ENCODE data around the gene VRK1. TPM values are rescaled to one million over a fixed set of nuclear protein-coding genes. Genes with fewer than 3 reads are reported as not detected.
A peak's percentile ranks its signal among the peaks of the same experiment; 100 is the strongest.

The VRK1 gene
- total RNA-seq, 3 donors from 2014 or later: 58.0 to 70.8 (median 66.0) TPM

DNA sequence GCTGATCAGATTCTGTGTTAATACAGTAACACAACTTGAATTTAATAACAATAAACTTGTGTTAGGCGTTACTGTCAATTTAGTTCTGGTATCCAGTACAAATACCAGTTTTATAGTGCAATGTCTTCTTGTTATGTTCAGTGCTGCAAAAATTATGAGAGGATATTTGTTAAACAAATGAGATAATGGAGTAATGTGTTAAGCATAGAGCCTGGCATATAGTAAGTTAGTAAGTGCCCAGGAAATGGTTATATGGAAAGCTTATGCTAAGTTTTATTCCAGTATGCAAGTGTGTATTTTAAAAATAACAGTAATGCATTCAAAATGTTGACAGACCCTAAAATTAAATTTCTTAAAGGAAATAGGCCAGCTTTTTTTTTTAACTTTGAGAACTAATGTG is 1.8 kb downstream of the VRK1 start:
- Mint-ChIP-seq H3K36me3 (ENCODE audit: insufficient read depth) (no peaks in the 10 kb centered on the region), H3K4me1 (ENCODE audit: low read depth) (peaks cover 29% of the 10 kb centered on the region), H3K4me3 (peak overlapping the region; percentile 93), H3K9me3 (no peaks in the 10 kb centered on the region), H3K27me3 (ENCODE audit: low read depth) (no peaks in the 10 kb centered on the region)
- ATAC-seq: no peak
- DNase-seq: no peak

- no peaks in the 10 kb centered on the region for H3K27me3 Mint-ChIP-seq (ENCODE audit: low read depth)
- peak overlapping the region; percentile 22 for H3K4me3 Mint-ChIP-seq
- DNase-seq (no peak), ATAC-seq (no peak)
- no peaks in the 10 kb centered on the region for H3K36me3 Mint-ChIP-seq (ENCODE audit: insufficient read depth)
- peaks cover 35% of the 10 kb centered on the region for H3K4me1 Mint-ChIP-seq (ENCODE audit: low read depth)
- H3K9me3 Mint-ChIP-seq: no peaks in the 10 kb centered on the region
These were observed 2.4 kb downstream of the VRK1 start for GRCh38 chr14:96799489-96800054.

- peaks cover 49% of the 10 kb centered on the region for H3K4me1 Mint-ChIP-seq (ENCODE audit: low read depth)
- DNase-seq (no peak), ATAC-seq (no peak)
- no peaks in the 10 kb centered on the region for H3K9me3 Mint-ChIP-seq
- no peaks in the 10 kb centered on the region for H3K36me3 Mint-ChIP-seq (ENCODE audit: insufficient read depth)
- no peak overlapping the region for H3K4me3 Mint-ChIP-seq
- no peaks in the 10 kb centered on the region for H3K27me3 Mint-ChIP-seq (ENCODE audit: low read depth)
These were observed 4.7 kb downstream of the VRK1 start for GRCh38 chr14:96801931-96802330.

DNA sequence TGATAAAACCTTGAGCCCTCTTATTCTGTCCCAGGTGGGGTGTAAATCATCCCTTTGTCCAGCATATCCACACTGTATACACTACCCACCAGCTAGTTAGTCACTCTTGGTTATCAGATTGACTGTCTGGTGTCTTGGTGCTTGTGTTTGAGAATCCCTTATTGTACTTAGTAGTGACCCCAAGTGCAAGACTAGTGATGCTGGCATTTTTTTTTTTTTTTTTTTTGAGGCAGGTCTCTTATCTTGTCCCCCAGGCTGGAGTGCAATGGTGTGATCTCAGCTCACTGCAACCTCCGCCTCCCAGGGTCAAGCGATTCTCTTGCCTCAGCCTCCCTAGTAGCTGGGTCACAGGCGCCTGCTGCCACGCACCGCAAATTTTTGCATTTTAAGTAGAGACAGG is 5.8 kb downstream of the VRK1 start:
- peaks cover 49% of the 10 kb centered on the region for H3K4me1 Mint-ChIP-seq (ENCODE audit: low read depth)
- H3K36me3 Mint-ChIP-seq (ENCODE audit: insufficient read depth): no peaks in the 10 kb centered on the region
- no peaks in the 10 kb centered on the region for H3K27me3 Mint-ChIP-seq (ENCODE audit: low read depth)
- no peaks in the 10 kb centered on the region for H3K9me3 Mint-ChIP-seq
- no peak overlapping the region for H3K4me3 Mint-ChIP-seq
- ATAC-seq (no peak), DNase-seq (no peak)

DNA sequence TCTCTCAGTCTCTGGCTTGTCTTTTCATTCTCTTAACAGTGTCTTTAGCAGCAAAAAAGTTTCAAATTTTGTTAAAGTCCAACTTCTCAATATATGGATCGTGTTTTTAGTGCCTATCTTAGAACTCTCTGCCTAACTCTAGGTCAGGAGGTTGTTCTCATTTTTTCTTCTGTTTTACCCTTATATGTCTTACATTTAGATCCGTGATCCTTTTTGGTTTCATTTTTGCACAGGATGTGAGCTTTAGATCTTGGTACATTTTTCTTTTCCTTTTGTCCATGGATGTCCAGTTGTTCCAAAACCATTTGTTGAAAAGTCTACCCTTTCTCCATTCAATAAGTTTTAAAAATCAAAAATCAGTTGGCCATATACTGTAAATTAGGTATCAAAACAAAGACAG is 6.8 kb downstream of the VRK1 start:
- ATAC-seq: no peak

DNA sequence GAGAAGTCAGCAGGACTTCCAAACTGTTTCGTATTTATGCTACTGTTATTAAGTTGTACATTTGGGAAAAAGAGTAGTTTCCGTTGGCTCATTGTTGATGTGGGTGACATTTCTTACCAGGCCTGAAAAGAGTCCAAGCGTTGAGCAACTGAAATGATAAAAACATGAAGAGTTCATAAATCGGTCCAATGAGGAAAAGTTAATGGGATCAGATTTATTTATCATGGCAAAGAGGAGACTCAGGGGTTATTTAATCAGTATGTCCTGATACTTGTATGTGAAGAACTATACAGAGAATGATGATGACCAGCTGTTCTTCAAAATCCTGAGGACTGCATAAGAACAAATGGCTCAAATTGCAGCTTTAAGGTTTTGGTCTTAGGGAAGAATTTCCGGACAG is 7.7 kb downstream of the VRK1 start:
- peaks cover 43% of the 10 kb centered on the region for H3K4me1 Mint-ChIP-seq (ENCODE audit: low read depth)
- DNase-seq: no peak

More for the DNA sequence above, 6.8 kb downstream of the VRK1 start:
- Mint-ChIP-seq H3K4me1 (ENCODE audit: low read depth) (peaks cover 45% of the 10 kb centered on the region), H3K9me3 (no peaks in the 10 kb centered on the region), H3K4me3 (no peak overlapping the region), H3K36me3 (ENCODE audit: insufficient read depth) (peaks cover 4% of the 10 kb centered on the region), H3K27me3 (ENCODE audit: low read depth) (no peaks in the 10 kb centered on the region)
- DNase-seq: no peak

GRCh38 chr14:96805956-96806355 is 8.8 kb downstream of the VRK1 start:
- ATAC-seq (no peak), DNase-seq (no peak)
- H3K27me3 Mint-ChIP-seq (ENCODE audit: low read depth): no peaks in the 10 kb centered on the region
- H3K9me3 Mint-ChIP-seq: no peaks in the 10 kb centered on the region
- peaks cover 7% of the 10 kb centered on the region for H3K36me3 Mint-ChIP-seq (ENCODE audit: insufficient read depth)
- H3K4me3 Mint-ChIP-seq: no peak overlapping the region
- peaks cover 42% of the 10 kb centered on the region for H3K4me1 Mint-ChIP-seq (ENCODE audit: low read depth)

More for the DNA sequence above, 7.7 kb downstream of the VRK1 start:
- Mint-ChIP-seq H3K27me3 (ENCODE audit: low read depth) (no peaks in the 10 kb centered on the region), H3K9me3 (no peaks in the 10 kb centered on the region), H3K4me3 (no peak overlapping the region), H3K36me3 (ENCODE audit: insufficient read depth) (peaks cover 5% of the 10 kb centered on the region)
- ATAC-seq: no peak

DNA sequence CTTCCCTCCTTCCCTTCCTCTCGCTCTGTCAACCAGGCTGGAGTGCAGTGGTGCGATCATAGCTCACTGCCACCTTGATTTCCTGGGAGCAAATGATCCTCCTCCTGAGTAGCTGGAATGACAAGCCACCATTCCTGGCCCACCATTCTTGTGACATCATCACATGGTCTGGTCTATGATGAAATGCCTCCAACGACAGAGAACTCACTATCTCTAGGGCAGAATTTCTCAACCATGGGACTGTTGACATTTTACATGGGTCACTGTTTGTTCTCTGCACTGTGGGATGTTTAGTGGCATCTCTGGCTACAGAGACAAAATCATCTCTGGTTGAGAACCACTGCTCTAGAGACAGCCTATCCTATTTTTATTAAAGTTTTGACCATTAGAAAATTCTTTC is 9.7 kb downstream of the VRK1 start:
- Mint-ChIP-seq H3K36me3 (ENCODE audit: insufficient read depth) (peaks cover 10% of the 10 kb centered on the region), H3K4me1 (ENCODE audit: low read depth) (peaks cover 49% of the 10 kb centered on the region), H3K9me3 (no peaks in the 10 kb centered on the region), H3K4me3 (no peak overlapping the region), H3K27me3 (ENCODE audit: low read depth) (no peaks in the 10 kb centered on the region)
- no peak for DNase-seq
- ATAC-seq: no peak

DNA sequence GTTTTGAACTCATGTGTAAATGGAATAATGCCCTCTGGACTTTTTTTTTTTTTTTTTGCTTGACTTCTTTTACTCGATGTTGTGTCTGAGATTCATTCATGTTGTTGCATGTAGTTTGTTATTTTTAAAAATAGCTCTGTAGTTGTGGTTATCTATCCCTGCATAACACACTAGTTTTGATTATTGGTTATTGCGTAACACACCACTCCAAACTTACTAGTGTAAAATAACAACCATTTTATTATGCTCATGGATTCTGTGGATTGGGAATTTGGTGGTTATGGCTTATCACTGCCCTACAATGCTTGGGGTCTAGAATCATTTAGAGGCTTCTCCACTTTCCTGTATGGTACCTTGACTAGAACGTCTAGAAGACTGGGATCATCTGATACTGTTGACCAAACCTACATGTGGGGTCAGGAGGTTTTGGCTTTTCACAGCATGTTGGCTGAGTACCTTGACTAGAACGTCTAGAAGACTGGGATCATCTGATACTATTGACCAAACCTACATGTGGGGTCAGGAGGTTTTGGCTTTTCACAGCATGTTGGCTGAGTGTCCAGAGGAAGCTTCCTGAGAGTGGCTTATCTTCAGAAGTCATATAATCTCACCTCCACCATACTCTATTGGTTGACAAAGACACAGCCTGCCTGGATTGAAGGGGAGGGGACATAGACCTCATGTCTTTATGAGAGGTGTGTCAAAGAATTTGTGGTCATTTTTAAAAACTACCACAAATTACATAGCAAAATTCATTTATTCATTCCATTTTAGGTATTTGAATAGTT is 11.6 kb downstream of the VRK1 start:
- Mint-ChIP-seq H3K27me3 (ENCODE audit: low read depth) (no peaks in the 10 kb centered on the region), H3K4me3 (no peak overlapping the region), H3K4me1 (ENCODE audit: low read depth) (peaks cover 56% of the 10 kb centered on the region), H3K9me3 (no peaks in the 10 kb centered on the region), H3K36me3 (ENCODE audit: insufficient read depth) (peaks cover 10% of the 10 kb centered on the region)
- no peak for DNase-seq
- ATAC-seq: no peak

DNA sequence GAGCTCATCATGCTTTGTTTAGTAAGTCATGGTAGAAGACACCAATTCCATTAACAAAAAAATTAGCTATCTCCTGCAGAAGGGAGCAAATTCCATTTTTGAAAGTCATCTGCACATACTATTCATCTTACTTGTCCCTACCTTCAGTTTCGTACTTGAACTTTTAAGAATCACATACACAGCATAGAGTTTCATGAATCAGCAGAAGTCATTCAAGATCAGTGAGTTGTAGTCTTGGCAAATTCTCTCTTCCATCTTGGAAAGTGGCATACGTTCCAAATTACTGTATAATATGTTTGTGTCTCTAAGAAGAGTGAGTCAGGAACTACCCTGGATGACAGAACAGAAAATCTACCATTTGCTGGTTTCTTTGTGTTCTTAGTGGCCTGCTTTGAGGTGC is 14.1 kb downstream of the VRK1 start:
- no peaks in the 10 kb centered on the region for H3K9me3 Mint-ChIP-seq
- H3K4me1 Mint-ChIP-seq (ENCODE audit: low read depth): peaks cover 41% of the 10 kb centered on the region
- no peak for ATAC-seq
- no peaks in the 10 kb centered on the region for H3K27me3 Mint-ChIP-seq (ENCODE audit: low read depth)
- DNase-seq: no peak
- peaks cover 10% of the 10 kb centered on the region for H3K36me3 Mint-ChIP-seq (ENCODE audit: insufficient read depth)
- H3K4me3 Mint-ChIP-seq: no peak overlapping the region

DNA sequence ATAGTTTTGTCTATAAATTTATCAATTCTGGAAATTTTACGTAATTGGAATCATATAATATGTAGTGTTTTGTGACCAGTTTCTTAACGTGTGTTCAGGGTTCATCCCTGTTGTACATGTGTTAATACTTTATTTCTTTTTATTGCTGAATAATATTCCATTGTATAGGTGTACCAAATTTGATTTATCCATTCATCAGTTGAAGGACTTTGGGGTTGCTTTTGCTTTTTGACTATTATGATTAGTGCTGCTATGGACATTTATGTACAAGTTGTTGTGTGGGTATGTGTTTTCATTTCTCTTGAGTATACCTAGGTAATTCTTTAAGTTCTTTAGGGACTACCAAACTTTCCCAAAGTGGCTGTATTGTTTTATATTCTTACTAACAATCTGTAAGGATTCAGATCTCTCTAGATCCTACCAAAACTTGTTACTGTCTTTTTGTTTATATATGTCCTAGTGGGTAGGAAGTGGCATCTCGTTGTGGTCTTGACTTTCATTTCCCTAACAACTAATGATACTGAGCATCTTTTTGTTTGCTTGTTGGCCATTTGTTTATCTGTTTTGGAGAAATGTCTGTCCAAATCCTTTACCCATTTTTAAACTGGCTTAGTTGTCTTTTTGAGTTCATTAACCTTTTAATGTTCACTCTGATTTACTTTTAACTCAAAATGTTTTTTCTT is 14.9 kb downstream of the VRK1 start:
- peaks cover 44% of the 10 kb centered on the region for H3K4me1 Mint-ChIP-seq (ENCODE audit: low read depth)

DNA sequence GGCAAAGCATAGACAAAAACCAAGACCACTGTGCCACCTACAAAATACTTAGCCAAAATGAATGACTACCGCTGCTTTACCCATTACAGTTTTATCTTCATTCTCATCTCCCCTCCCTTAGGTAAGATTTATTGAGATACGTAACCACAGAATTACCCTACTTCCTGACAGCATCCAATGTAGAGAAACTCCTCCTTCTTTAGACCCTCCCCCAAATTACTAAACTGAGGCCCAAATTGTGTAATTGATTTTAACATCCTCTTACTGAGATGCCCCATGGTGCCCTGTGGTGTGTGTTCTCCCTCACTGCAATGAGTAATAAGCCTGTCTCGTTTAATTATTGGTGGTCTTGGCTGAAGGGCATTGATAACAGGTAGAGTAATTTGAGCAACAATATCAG is 19.1 kb downstream of the VRK1 start:
- Mint-ChIP-seq H3K27me3 (ENCODE audit: low read depth) (no peaks in the 10 kb centered on the region), H3K4me3 (no peak overlapping the region), H3K4me1 (ENCODE audit: low read depth) (peaks cover 42% of the 10 kb centered on the region), H3K36me3 (ENCODE audit: insufficient read depth) (peaks cover 12% of the 10 kb centered on the region), H3K9me3 (peaks cover 3% of the 10 kb centered on the region)
- ATAC-seq (no peak), DNase-seq (no peak)

More for the DNA sequence above, 14.9 kb downstream of the VRK1 start:
- ATAC-seq (no peak), DNase-seq (no peak)
- Mint-ChIP-seq H3K27me3 (ENCODE audit: low read depth) (no peaks in the 10 kb centered on the region), H3K36me3 (ENCODE audit: insufficient read depth) (peaks cover 10% of the 10 kb centered on the region), H3K4me3 (no peak overlapping the region), H3K9me3 (no peaks in the 10 kb centered on the region)

GRCh38 chr14:96817750-96818666 is 20.8 kb downstream of the VRK1 start:
- Mint-ChIP-seq H3K9me3 (peaks cover 3% of the 10 kb centered on the region), H3K27me3 (ENCODE audit: low read depth) (no peaks in the 10 kb centered on the region), H3K4me3 (no peak overlapping the region), H3K36me3 (ENCODE audit: insufficient read depth) (peaks cover 14% of the 10 kb centered on the region), H3K4me1 (ENCODE audit: low read depth) (peaks cover 27% of the 10 kb centered on the region)
- no peak for DNase-seq
- ATAC-seq: no peak

GRCh38 chr14:96821501-96821900 is 24.3 kb downstream of the VRK1 start:
- H3K4me3 Mint-ChIP-seq: no peak overlapping the region
- DNase-seq: no peak
- H3K9me3 Mint-ChIP-seq: peaks cover 8% of the 10 kb centered on the region
- no peaks in the 10 kb centered on the region for H3K27me3 Mint-ChIP-seq (ENCODE audit: low read depth)
- H3K36me3 Mint-ChIP-seq (ENCODE audit: insufficient read depth): peaks cover 22% of the 10 kb centered on the region
- peaks cover 30% of the 10 kb centered on the region for H3K4me1 Mint-ChIP-seq (ENCODE audit: low read depth)
- no peak for ATAC-seq

All from activated T-cell treated with anti-CD3 and anti-CD28 coated beads, Interleukin-2, amount 50 U/mL, for 4 hours (primary cell).